Skeletal muscle tissue (tissue), 4 donors: ENCODE measurements around the gene FBXO8. TPM values are rescaled to one million over a fixed set of nuclear protein-coding genes. Genes with fewer than 3 reads are reported as not detected.

Experiments
- H3K27ac ChIP-seq: one replicate; pipeline ENCODE4 v1.7.0; 2013; ENCODE audit warnings: mild to moderate bottlenecking, low read depth, low read length, inconsistent platforms
- H3K27me3 ChIP-seq, 3 donors: one replicate each; pipeline ENCODE4 v1.7.0; 2013; ENCODE audit warnings: low read length in 3 of 3; ENCODE audit not compliant: control insufficient read depth in 3 of 3, insufficient read depth in 3 of 3
- H3K36me3 ChIP-seq, 3 donors: one replicate each; pipeline ENCODE4 v1.7.0; 2013; ENCODE audit warnings: low read length in 3 of 3; ENCODE audit not compliant: control insufficient read depth in 3 of 3, insufficient read depth in 3 of 3
- H3K4me1 ChIP-seq, 3 donors: one replicate each; pipeline ENCODE4 v1.7.0; 2013; ENCODE audit warnings: low read length in 3 of 3, mild to moderate bottlenecking in 3 of 3; ENCODE audit not compliant: control insufficient read depth in 3 of 3, insufficient read depth in 3 of 3
- H3K4me3 ChIP-seq, 3 donors: one replicate each; pipeline ENCODE4 v1.7.0; 2013; ENCODE audit warnings: low read length in 3 of 3
- H3K9ac ChIP-seq, 3 donors: one replicate each; pipeline ENCODE4 v1.7.0; 2013; ENCODE audit warnings: low read length in 3 of 3, mild to moderate bottlenecking in 3 of 3, moderate library complexity in 2 of 3, low read depth in 1 of 3
- H3K9me3 ChIP-seq, 3 donors: one replicate each; pipeline ENCODE4 v1.7.0; 2013; ENCODE audit warnings: low read length in 3 of 3; ENCODE audit not compliant: control insufficient read depth in 3 of 3
- total RNA-seq: library from RNA; depleted of rRNA; stranded (reverse); fragments of >200 nt; gene quantifications from one replicate; pipeline ENCODE4 v1.2.3, GENCODE V29; 2014
- donor health status: Osteomylitis.

Gene FBXO8
- total RNA-seq, 1 donor from 2014 or later: 30.3 TPM

GRCh38 chr4:174286870-174287269, 3.4 kb upstream of the FBXO8 start:
- Histone ChIP-seq H3K36me3 (no peaks in the 10 kb centered on the region), H3K27ac (no peak overlapping the region), H3K9ac (no peak overlapping the region), H3K27me3 (no peaks in the 10 kb centered on the region), H3K9me3 (no peaks in the 10 kb centered on the region), H3K4me3 (no peak overlapping the region), H3K4me1 (peaks cover 6 to 19% (median 16%) of the 10 kb centered on the region in 3 donors)

DNA sequence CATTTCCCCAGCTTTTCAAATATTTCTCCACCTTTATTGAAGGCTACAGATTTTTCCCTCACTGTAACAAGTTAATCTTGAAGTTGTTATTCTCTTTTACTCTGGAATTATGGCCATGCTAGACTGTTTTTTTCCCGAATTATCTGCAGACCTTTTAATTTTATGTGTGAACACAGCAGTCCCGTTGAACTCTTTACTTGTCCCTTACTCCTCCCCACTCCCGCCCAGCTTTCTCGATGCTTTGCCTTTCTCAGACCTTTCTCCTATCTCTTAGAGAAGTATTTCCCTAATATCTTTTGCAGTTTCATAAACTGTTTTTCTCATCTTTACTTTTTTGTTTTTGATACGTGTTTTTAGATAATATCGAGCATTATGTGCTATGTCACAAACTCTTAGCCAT, 1.0 kb upstream of the FBXO8 start:
- no peaks in the 10 kb centered on the region for H3K9me3 ChIP-seq
- peak overlapping the region; percentile 96 for H3K27ac ChIP-seq
- peaks cover 10 to 25% (median 20%) of the 10 kb centered on the region in 3 donors for H3K4me1 ChIP-seq

GRCh38 chr4:174282836-174283506, 496 bp downstream of the FBXO8 start:
- Histone ChIP-seq H3K4me3 (peak overlapping the region; percentile 91 to 95 (median 91)), H3K36me3 (no peaks in the 10 kb centered on the region), H3K27me3 (no peaks in the 10 kb centered on the region), H3K27ac (peak overlapping the region; percentile 96), H3K9me3 (no peaks in the 10 kb centered on the region), H3K4me1 (peaks cover 10 to 25% (median 20%) of the 10 kb centered on the region in 3 donors), H3K9ac (peak overlapping the region; percentile 96 to 99 (median 96))

More for the DNA sequence above, 1.0 kb upstream of the FBXO8 start:
- peak overlapping the region; percentile 96 to 99 (median 96) for H3K9ac ChIP-seq
- H3K36me3 ChIP-seq: no peaks in the 10 kb centered on the region
- no peaks in the 10 kb centered on the region for H3K27me3 ChIP-seq
- H3K4me3 ChIP-seq: peak overlapping the region; percentile 91 to 95 (median 91)

GRCh38 chr4:174281901-174282300, 1.6 kb downstream of the FBXO8 start:
- H3K9ac ChIP-seq: no peak overlapping the region

DNA sequence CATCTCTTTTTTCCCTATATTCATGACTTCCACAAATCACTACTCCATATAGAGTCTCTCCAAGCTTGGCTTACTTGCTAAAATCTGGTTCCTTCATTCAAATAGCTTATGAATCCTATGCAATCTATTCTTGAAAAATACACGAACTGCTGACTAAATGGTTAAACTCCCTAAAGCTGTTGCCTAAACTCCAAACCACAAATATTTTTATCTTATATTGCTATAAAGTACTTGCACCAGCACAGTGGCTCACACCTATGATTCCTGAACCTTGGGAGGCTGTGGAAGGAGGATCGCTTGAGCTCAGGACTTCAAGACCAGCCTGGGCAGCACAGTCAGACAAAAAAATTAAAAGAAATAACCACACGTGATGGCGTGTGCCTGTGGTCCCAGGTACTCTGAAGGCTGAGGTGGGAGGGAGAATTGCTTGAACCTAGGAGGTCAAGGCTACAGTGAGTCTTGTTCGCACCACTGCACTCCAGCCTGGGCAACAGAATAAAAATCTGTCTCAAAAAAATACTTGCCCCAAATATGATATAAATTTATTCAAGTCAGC, 2.2 kb downstream of the FBXO8 start:
- no peak overlapping the region for H3K27ac ChIP-seq
- H3K27me3 ChIP-seq: no peaks in the 10 kb centered on the region
- peaks cover 10 to 25% (median 20%) of the 10 kb centered on the region in 3 donors for H3K4me1 ChIP-seq
- no peaks in the 10 kb centered on the region for H3K9me3 ChIP-seq
- H3K9ac ChIP-seq: no peak overlapping the region
- no peak overlapping the region for H3K4me3 ChIP-seq
- H3K36me3 ChIP-seq: no peaks in the 10 kb centered on the region

More at GRCh38 chr4:174281901-174282300, 1.6 kb downstream of the FBXO8 start:
- peaks cover 10 to 25% (median 20%) of the 10 kb centered on the region in 3 donors for H3K4me1 ChIP-seq
- H3K36me3 ChIP-seq: no peaks in the 10 kb centered on the region
- peak overlapping the region in 1 of 3 donors; percentile 46 for H3K4me3 ChIP-seq
- no peak overlapping the region for H3K27ac ChIP-seq
- no peaks in the 10 kb centered on the region for H3K9me3 ChIP-seq
- H3K27me3 ChIP-seq: no peaks in the 10 kb centered on the region

DNA sequence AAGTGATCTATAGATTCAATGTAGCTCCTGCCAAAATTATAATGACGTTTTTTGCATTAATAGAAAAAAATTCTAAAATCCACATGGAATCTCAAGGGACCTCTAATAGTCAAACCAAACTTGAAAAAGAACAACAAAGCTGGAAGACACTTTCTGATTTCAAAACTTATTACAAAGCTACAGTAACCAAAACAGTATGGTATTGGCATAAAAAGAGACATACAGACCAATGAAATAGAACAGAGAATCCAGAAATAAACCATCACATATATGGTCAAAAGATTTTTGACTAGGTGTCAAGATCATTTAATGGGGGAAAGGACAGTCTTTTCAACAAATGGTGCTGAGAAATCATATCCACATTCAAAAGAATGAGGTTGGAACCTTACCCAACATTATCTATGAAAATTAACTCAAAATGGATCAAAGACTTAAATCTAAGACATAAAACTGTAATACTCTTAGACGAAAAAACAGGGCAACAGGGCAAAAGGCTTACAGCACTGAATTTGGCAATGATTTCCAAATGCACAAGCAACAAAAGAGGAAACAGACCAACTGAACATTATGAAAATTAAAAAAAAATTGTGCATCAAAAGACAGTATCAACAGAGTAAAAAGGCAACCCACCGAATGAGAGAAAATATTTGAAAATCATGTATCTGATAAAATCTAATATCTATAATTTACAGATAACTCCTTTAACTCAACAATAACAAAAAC, 3.9 kb downstream of the FBXO8 start:
- H3K4me1 ChIP-seq: peaks cover 5 to 16% (median 6%) of the 10 kb centered on the region in 3 donors
- no peaks in the 10 kb centered on the region for H3K9me3 ChIP-seq
- H3K27me3 ChIP-seq: no peaks in the 10 kb centered on the region
- no peak overlapping the region for H3K4me3 ChIP-seq
- H3K9ac ChIP-seq: no peak overlapping the region
- no peak overlapping the region for H3K27ac ChIP-seq
- H3K36me3 ChIP-seq: no peaks in the 10 kb centered on the region

DNA sequence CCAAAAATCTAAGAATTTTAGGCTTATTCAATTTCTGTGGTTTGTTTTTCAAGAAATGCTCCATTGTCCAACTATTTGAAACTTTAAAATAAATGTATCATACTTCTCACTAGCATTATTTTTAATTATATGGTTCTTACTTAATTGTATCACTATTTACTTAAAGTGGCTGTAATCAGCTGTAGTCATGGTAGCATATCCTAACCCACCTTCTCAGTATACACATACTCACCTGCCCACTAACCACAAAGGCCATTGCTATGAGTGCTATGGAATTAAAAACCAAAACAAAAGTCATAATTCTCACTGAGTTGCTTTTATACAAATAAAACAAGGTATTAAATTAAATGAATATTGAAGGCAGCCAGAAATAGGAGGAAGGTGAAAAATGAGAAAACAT, 5.0 kb downstream of the FBXO8 start:
- Histone ChIP-seq H3K27ac (no peak overlapping the region), H3K4me3 (no peak overlapping the region), H3K4me1 (peaks cover 4 to 12% (median 6%) of the 10 kb centered on the region in 3 donors), H3K27me3 (no peaks in the 10 kb centered on the region), H3K9me3 (no peaks in the 10 kb centered on the region), H3K36me3 (no peaks in the 10 kb centered on the region), H3K9ac (no peak overlapping the region)

DNA sequence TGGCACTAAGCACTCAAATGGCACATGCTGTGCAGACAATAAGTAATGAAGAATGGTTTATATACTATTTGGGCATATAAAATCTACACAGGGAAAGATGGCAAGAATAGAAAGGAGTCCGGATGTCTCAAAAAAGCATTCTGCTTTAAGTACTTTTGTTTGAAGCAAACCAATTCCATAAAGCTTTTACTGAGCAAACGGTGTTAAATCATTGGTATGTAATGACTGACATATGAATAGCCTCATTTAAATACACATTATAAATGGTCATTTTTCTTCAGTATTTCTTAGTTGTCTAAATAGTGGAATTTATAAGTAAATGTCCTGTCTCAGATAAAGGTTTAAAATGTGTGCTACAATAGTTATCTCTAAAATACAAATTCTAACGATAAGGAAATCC, 6.0 kb downstream of the FBXO8 start:
- H3K4me1 ChIP-seq: peaks cover 4 to 11% (median 6%) of the 10 kb centered on the region in 3 donors
- H3K4me3 ChIP-seq: no peak overlapping the region
- H3K27ac ChIP-seq: no peak overlapping the region
- no peaks in the 10 kb centered on the region for H3K36me3 ChIP-seq
- no peak overlapping the region for H3K9ac ChIP-seq
- no peaks in the 10 kb centered on the region for H3K9me3 ChIP-seq
- H3K27me3 ChIP-seq: no peaks in the 10 kb centered on the region

DNA sequence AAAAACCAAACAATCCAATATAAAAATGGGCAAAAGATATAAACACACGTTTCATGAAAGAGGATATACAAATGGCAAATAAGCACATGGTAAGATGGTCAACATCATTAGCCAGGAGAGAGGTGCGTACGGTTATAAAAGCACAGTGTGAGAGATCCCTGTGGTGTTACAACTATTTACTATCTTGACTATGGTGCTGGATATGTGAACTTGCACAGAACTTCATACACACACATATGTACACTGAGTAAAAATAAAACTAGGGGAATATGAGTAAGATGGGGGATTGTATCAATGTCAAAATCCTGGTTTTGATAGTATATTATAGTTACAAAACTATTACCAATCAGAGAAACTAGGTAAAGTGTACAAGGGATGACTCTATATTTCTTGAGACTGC, 8.4 kb downstream of the FBXO8 start:
- Histone ChIP-seq H3K27ac (no peak overlapping the region), H3K27me3 (no peaks in the 10 kb centered on the region), H3K36me3 (no peaks in the 10 kb centered on the region), H3K4me1 (no peaks in the 10 kb centered on the region), H3K9ac (no peak overlapping the region), H3K9me3 (no peaks in the 10 kb centered on the region), H3K4me3 (no peak overlapping the region)

DNA sequence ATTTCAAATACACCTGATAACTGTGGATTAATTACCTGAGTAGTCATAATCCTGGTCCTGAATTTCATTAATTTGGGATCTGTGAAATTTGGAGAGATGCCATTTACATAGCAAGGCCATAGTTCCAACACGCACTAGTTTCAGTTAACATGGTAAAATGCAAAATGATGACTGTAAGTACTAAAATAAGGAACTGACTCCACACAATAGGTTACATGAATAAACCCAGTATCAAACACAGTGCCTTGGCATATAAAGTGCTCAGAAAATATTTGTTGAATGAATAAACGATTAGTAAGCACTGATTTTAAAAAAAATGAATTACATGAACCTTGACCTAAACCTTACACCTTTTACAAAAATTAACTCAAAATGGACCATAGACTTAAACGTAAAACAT, 9.0 kb downstream of the FBXO8 start:
- no peak overlapping the region for H3K4me3 ChIP-seq
- H3K9ac ChIP-seq: no peak overlapping the region
- no peaks in the 10 kb centered on the region for H3K36me3 ChIP-seq
- no peaks in the 10 kb centered on the region for H3K9me3 ChIP-seq
- H3K27me3 ChIP-seq: no peaks in the 10 kb centered on the region
- H3K27ac ChIP-seq: no peak overlapping the region
- H3K4me1 ChIP-seq: no peaks in the 10 kb centered on the region
